Naive thymus-derived CD8-positive, alpha-beta T cell (primary cell): ENCODE results near the gene BIN1. TPM values are rescaled to one million over a fixed set of nuclear protein-coding genes. Genes with fewer than 3 reads are reported as not detected.
A peak's percentile ranks its signal among the peaks of the same experiment; 100 is the strongest.

Source experiments
- ATAC-seq, 2 donors: fragments of 150-1000 bp; cut with Tn5 transposase in 1 of 2; sonication (Bioruptor Pico), chemical (Tn5 transposase) in 1 of 2; 1 replicate in 1 of 2; 2 replicates in 1 of 2; pipeline ENCODE4 v1.10.0; 2021; ENCODE audit warnings: mild to moderate bottlenecking in 2 of 2, moderate library complexity in 2 of 2
- POLR2A ChIA-PET: fragments of 350-600 bp; sonication (Branson Sonifier 250); formaldehyde crosslinking; loops from one replicate; lab custom pipeline; 2021; ENCODE audit warnings: antibody characterized with exemption; lab: Charles Lee
- DNase-seq, 10 donors: peaks; one replicate each; pipeline versions ENCODE4 v3.0.0 to v3.0.0-alpha.2; 2020 to 2022
- H3K27ac Mint-ChIP-seq, 10 donors: one replicate each; pipeline ENCODE4 v1.8.0; 2020 to 2022; ENCODE audit warnings: mild to moderate bottlenecking in 10 of 10, mixed read lengths in 10 of 10, moderate library complexity in 4 of 10, inconsistent platforms in 1 of 10
- H3K27me3 Mint-ChIP-seq, 5 donors: one replicate each; pipeline ENCODE4 v1.8.0; 2021 to 2022; ENCODE audit warnings: mixed read lengths in 5 of 5
- H3K36me3 Mint-ChIP-seq, 3 donors: one replicate each; pipeline ENCODE4 v1.8.0; 2020 to 2022; ENCODE audit warnings: mixed read lengths in 3 of 3, mild to moderate bottlenecking in 2 of 3, inconsistent platforms in 1 of 3
- H3K4me1 Mint-ChIP-seq, 4 donors: one replicate each; pipeline ENCODE4 v1.8.0; 2021 to 2022; ENCODE audit warnings: mixed read lengths in 4 of 4
- H3K4me3 Mint-ChIP-seq, 10 donors: one replicate each; pipeline ENCODE4 v1.8.0; 2020 to 2022; ENCODE audit warnings: mild to moderate bottlenecking in 10 of 10, mixed read lengths in 10 of 10, moderate library complexity in 6 of 10, inconsistent platforms in 1 of 10
- H3K9me3 Mint-ChIP-seq, 9 donors: one replicate each; pipeline ENCODE4 v1.8.0; 2020 to 2022; ENCODE audit warnings: mixed read lengths in 9 of 9, mild to moderate bottlenecking in 3 of 9, inconsistent platforms in 1 of 9, moderate library complexity in 1 of 9
- polyA plus RNA-seq, 3 donors: library from polyadenylated mRNA; unstranded; fragments of 300-500 nt; fragmentation: Illumina TruSeq; gene quantifications; one replicate each; pipeline ENCODE4 v1.2.3, GENCODE V29; 2021
- total RNA-seq, 8 experiments: library from RNA in 2 of 8; stranded (reverse) in 2 of 8; gene quantifications; one replicate each; pipeline ENCODE4 v1.2.3 and lab custom pipeline; 2021 to 2026

Gene BIN1
- total and polyA plus RNA-seq, 5 experiments from 2014 or later, result 130 to 189 (median 156) TPM

GRCh38 chr2:127051116-127052056 lies 55.6 kb downstream of the BIN1 start:
- POLR2A ChIA-PET, result interaction anchor here (1.2 to 1.4 kb wide), 2 partner anchors 9 to 30 kb away, joined by 3 read pairs; no protein-coding TSS in a partner anchor
- Mint-ChIP-seq H3K4me1 (peaks cover 6 to 21% (median 15%) of the 10 kb centered on the region in 4 donors), H3K4me3 (no peak overlapping the region), H3K36me3 (peaks cover 0 to 38% (median 8%) of the 10 kb centered on the region in 3 donors), H3K27ac (peak overlapping the region in 1 of 10 donors; percentile 71), H3K27me3 (no peaks in the 10 kb centered on the region), H3K9me3 (no peaks in the 10 kb centered on the region)
- ATAC-seq (no peak), DNase-seq (peak in 1 of 10 donors; percentile 34)

- POLR2A ChIA-PET, result interaction anchor here (1.2 to 1.4 kb wide), 2 partner anchors 8 to 30 kb away, joined by 3 read pairs; no protein-coding TSS in a partner anchor
- DNase-seq (no peak), ATAC-seq (no peak)
- Mint-ChIP-seq H3K4me1 (peaks cover 6 to 20% (median 14%) of the 10 kb centered on the region in 4 donors), H3K36me3 (peaks cover 0 to 34% (median 8%) of the 10 kb centered on the region in 3 donors), H3K27me3 (no peaks in the 10 kb centered on the region), H3K27ac (peak overlapping the region in 2 of 10 donors; percentile 18 to 71), H3K4me3 (no peak overlapping the region), H3K9me3 (no peaks in the 10 kb centered on the region)
Measured at GRCh38 chr2:127050803-127051115, 56.2 kb downstream of the BIN1 start.

GRCh38 chr2:127049927-127050802 lies 56.8 kb downstream of the BIN1 start:
- H3K27me3 Mint-ChIP-seq, result no peaks in the 10 kb centered on the region
- peak overlapping the region in 4 of 10 donors; percentile 24 to 77 (median 66) for H3K27ac Mint-ChIP-seq
- H3K36me3 Mint-ChIP-seq, result peaks cover 0 to 34% (median 8%) of the 10 kb centered on the region in 3 donors
- no peak overlapping the region for H3K4me3 Mint-ChIP-seq
- ATAC-seq, result peak; percentile 85 to 86
- POLR2A ChIA-PET, result interaction anchor here (1.2 to 1.4 kb wide), 2 partner anchors 8 to 31 kb away, joined by 3 read pairs; no protein-coding TSS in a partner anchor
- peak; percentile 31 to 69 (median 65) for DNase-seq
- peaks cover 6 to 20% (median 14%) of the 10 kb centered on the region in 4 donors for H3K4me1 Mint-ChIP-seq
- no peaks in the 10 kb centered on the region for H3K9me3 Mint-ChIP-seq

- POLR2A ChIA-PET, result no interaction called here
- Mint-ChIP-seq H3K4me3 (no peak overlapping the region), H3K27me3 (no peaks in the 10 kb centered on the region), H3K36me3 (peaks cover 0 to 32% (median 8%) of the 10 kb centered on the region in 3 donors), H3K9me3 (no peaks in the 10 kb centered on the region), H3K4me1 (peaks cover 6 to 20% (median 13%) of the 10 kb centered on the region in 4 donors), H3K27ac (peak overlapping the region in 3 of 10 donors; percentile 21 to 71 (median 61))
- DNase-seq (peak in 1 of 10 donors; percentile 16), ATAC-seq (no peak)
Measured at GRCh38 chr2:127048969-127049897, 57.7 kb downstream of the BIN1 start.

GRCh38 chr2:127048618-127048935 lies 58.4 kb downstream of the BIN1 start:
- Mint-ChIP-seq H3K4me1 (peaks cover 6 to 20% (median 12%) of the 10 kb centered on the region in 4 donors), H3K36me3 (peaks cover 0 to 28% (median 8%) of the 10 kb centered on the region in 3 donors), H3K27me3 (no peaks in the 10 kb centered on the region), H3K9me3 (no peaks in the 10 kb centered on the region), H3K4me3 (no peak overlapping the region), H3K27ac (peak overlapping the region in 1 of 10 donors; percentile 35)
- DNase-seq (no peak), ATAC-seq (no peak)
- POLR2A ChIA-PET, result no interaction called here

- Mint-ChIP-seq H3K4me1 (peaks cover 6 to 18% (median 11%) of the 10 kb centered on the region in 4 donors), H3K4me3 (no peak overlapping the region), H3K9me3 (no peaks in the 10 kb centered on the region), H3K27me3 (no peaks in the 10 kb centered on the region), H3K36me3 (peaks cover 0 to 25% (median 8%) of the 10 kb centered on the region in 3 donors), H3K27ac (peak overlapping the region in 1 of 10 donors; percentile 35)
- no peak for ATAC-seq
- POLR2A ChIA-PET, result no interaction called here
- DNase-seq, result no peak
Measured at GRCh38 chr2:127047716-127048617, 59.0 kb downstream of the BIN1 start.

- ATAC-seq, result no peak
- H3K9me3 Mint-ChIP-seq, result no peaks in the 10 kb centered on the region
- DNase-seq, result no peak
- no peaks in the 10 kb centered on the region for H3K27me3 Mint-ChIP-seq
- H3K27ac Mint-ChIP-seq, result no peak overlapping the region
- H3K4me1 Mint-ChIP-seq, result peaks cover 2 to 14% (median 7%) of the 10 kb centered on the region in 4 donors
- POLR2A ChIA-PET, result no interaction called here
- no peak overlapping the region for H3K4me3 Mint-ChIP-seq
- H3K36me3 Mint-ChIP-seq, result peaks cover 0 to 21% (median 8%) of the 10 kb centered on the region in 3 donors
Measured at GRCh38 chr2:127047054-127047453, 59.9 kb downstream of the BIN1 start.

GRCh38 chr2:127046579-127046978 lies 60.4 kb downstream of the BIN1 start:
- Mint-ChIP-seq H3K27ac (peak overlapping the region in 4 of 10 donors; percentile 2 to 82 (median 42)), H3K27me3 (no peaks in the 10 kb centered on the region), H3K4me1 (peaks cover 2 to 14% (median 7%) of the 10 kb centered on the region in 4 donors), H3K4me3 (no peak overlapping the region), H3K36me3 (peaks cover 0 to 21% (median 8%) of the 10 kb centered on the region in 3 donors), H3K9me3 (no peaks in the 10 kb centered on the region)
- POLR2A ChIA-PET, result no interaction called here
- ATAC-seq, result no peak
- DNase-seq, result no peak

- H3K27me3 Mint-ChIP-seq, result no peaks in the 10 kb centered on the region
- ATAC-seq, result no peak
- peak in 1 of 10 donors; percentile 15 for DNase-seq
- peaks cover 2 to 14% (median 7%) of the 10 kb centered on the region in 4 donors for H3K4me1 Mint-ChIP-seq
- no peak overlapping the region for H3K4me3 Mint-ChIP-seq
- peak overlapping the region in 1 of 10 donors; percentile 48 for H3K27ac Mint-ChIP-seq
- H3K36me3 Mint-ChIP-seq, result peaks cover 0 to 21% (median 8%) of the 10 kb centered on the region in 3 donors
- H3K9me3 Mint-ChIP-seq, result no peaks in the 10 kb centered on the region
- POLR2A ChIA-PET, result no interaction called here
Measured at GRCh38 chr2:127045792-127046501, 61.0 kb downstream of the BIN1 start.

GRCh38 chr2:127044977-127045661 lies 61.8 kb downstream of the BIN1 start:
- no peak for ATAC-seq
- H3K9me3 Mint-ChIP-seq, result no peaks in the 10 kb centered on the region
- peaks cover 2 to 8% (median 4%) of the 10 kb centered on the region in 4 donors for H3K4me1 Mint-ChIP-seq
- peaks cover 0 to 20% (median 8%) of the 10 kb centered on the region in 3 donors for H3K36me3 Mint-ChIP-seq
- peak in 1 of 10 donors; percentile 10 for DNase-seq
- no peak overlapping the region for H3K4me3 Mint-ChIP-seq
- H3K27ac Mint-ChIP-seq, result no peak overlapping the region
- H3K27me3 Mint-ChIP-seq, result no peaks in the 10 kb centered on the region
- POLR2A ChIA-PET, result no interaction called here
